Limb (tissue), 2 donors: ENCODE measurements around the gene SMIM36.
A peak's percentile ranks its signal among the peaks of the same experiment; 100 is the strongest.
"Not testable (repeated sequence)": the region's sequence is repeated elsewhere in the genome, so short reads cannot be mapped to it uniquely, and the experiment has no call there.

Experiments
- DNase-seq, 2 donors: peaks; one replicate each; pipeline ENCODE4 v3.0.0-alpha.2; 2016; ENCODE audit errors: extremely low spot score in 2 of 2

Gene SMIM36

GRCh38 chr17:55435408-55435807, 75.8 kb downstream of the SMIM36 start:
- no peak for DNase-seq

DNA sequence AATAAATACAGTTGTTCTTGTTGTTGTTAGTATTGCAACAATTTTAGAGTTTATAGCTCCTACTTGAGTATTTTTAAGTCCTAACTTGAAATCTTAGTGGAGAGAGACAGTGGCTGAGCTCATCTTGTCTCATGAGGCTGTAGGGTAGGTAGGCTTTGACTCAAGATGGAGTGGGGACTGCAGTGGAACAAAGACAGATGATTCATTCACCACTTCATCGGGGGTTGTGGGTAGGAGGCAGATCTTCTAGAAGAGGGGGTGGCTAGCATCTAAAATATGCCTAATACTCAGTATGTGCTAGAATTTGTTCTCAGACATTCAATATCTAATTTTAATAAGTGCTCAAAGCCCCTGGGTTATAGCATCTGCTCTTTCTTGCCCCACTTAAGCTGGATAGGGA, 76.5 kb downstream of the SMIM36 start:
- no peak for DNase-seq

- no peak for DNase-seq
Measured at GRCh38 chr17:55433629-55434422, 77.4 kb downstream of the SMIM36 start.

DNA sequence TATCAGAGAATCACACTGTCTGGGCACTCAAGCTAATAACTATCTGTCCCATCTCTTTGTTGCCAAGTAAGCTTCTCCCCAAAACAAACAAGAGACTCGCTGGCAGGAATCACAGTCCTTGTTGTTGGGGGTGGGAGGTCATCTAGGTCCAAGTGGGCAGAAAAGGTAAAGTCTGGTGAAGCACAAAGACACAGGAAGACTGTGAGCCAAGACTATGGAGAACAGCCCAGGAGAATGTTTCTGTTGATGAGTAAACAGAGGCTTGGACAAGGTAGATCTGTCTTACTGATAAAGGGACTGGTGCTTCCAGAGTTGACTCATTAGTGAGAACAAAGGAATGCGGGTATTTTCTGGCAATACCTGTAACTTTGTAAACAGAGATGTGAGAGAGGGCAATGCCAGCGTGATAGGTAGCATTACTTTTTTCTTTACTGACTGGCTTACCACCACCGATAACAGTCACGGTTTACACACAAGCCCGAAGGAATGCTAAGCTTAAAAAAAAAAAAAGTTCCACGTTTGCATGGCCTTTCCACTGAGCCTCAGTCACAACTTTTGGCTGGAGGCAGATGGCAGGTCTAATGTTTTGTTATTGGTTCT, 78.1 kb downstream of the SMIM36 start:
- DNase-seq = no peak

DNA sequence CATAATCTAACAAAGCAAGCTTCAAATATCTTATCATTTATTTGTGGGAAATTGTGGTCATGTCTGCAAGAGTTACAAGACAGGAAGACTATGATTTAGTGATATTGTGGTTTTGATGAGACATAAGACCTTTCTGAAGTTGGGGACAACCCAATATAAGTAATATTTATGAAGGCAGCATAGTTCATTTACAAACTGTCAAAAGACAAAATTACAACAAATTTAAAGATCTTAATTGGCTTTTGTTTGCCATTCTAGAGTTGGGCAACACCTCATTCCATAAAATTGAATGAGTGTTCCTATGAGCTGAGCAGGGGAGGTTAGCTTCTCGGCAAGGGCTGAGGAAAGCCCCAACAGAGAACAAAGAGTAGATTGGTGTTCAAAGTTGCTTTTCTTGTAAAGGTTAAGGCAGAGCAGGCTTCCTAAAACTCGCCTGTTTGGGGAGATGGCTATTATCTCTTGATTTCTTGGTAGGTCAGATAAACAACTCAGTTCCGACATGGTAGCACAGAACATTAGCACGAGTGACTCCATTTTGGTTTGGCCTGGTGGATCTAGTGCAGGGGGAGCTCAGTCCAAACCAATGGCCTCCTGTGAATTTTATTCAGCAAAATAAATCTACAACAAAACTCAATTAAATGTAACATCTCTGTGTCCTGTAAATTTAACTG, 78.8 kb downstream of the SMIM36 start:
- no peak for DNase-seq

GRCh38 chr17:55431914-55432313, 79.3 kb downstream of the SMIM36 start:
- DNase-seq = not testable (repeated sequence)

- no peak for DNase-seq
Measured at GRCh38 chr17:55430541-55431288, 80.5 kb downstream of the SMIM36 start.

- no peak for DNase-seq
Measured at GRCh38 chr17:55427587-55427882, 83.7 kb downstream of the SMIM36 start.

- DNase-seq = no peak
Measured at GRCh38 chr17:55426851-55427586, 84.2 kb downstream of the SMIM36 start.

DNA sequence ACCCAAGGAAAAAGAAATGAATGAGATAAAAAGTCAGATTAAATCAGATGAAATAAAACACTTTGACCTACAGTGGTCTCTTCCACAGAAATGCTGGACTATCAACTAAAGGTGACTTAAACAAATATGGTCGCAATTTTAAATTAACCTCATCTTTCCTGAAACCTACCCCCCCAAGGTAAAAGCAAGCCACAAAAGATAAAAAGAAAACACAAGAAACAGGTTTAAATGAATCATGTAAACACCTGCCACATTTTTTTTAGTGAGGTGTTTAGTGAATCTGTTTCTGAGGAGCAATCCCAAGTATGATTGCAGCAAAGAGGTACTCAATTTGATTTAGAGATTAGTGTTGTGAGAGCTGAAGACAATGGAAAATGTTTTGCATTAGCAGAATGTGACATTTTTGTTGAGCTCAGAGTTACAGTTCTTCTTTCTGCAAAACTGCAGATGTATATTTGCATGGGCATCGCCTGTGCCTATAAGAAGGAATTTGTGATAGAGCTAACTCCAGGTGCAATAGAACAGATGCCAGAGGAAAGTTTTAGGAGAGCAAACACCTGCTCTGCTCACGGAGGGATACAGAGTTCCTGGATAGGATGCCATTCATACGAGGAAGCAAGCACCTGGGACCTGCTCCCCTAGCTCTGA, 86.2 kb downstream of the SMIM36 start:
- DNase-seq = no peak

GRCh38 chr17:55423535-55423934, 87.7 kb downstream of the SMIM36 start:
- no peak for DNase-seq

DNA sequence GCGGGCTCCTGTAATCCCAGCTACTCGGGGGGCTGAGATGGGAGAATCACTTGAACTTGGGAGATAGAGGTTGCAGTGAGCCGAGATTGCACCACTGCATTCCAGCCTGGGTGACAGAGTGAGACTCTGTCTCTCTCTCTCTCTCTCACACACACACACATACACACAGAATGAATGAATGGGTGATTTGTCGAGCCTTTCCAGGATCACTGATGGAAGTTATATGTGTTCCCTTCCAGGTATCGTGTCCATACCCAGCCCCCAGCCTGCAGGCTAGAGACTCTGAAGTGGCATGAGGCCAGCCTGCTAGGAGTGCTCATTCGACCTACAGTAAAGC, 88.5 kb downstream of the SMIM36 start:
- DNase-seq = not testable (repeated sequence)

DNA sequence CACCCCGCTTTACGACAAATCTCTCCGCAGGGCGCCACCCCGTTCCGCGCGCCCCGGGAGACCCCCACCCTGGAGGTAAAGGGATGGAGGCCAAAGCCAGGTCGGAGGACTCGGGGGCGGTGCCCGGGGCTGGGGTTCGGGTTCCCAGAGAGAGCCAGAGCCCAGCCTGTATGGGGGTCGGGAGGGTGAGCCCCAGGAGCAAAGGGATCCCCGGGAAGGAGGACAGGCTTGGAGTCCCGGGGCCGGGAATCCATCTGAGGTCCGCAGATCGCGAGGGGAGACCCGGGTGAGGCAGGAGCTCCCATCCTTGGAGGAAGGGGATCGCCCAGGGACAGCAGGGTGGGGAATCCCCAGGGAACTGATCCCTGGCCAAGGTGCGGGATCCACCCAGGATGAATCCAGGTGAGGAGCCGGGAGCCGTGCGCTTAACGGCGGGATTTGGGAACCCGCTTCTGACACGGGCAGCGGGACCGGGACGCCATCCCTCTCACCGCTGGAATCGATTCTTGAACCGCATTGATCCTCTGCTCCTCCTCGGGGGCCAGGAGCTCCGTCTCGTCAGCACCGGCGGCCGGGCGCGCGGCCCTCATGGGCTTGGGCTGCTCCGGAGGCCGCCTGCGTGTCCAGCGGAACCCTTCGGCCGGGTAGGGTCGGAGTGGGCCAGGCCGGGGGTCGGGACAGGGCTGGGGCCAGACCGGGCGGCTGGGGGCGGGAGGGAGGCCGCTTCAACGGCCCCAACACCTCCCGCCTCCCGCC, 89.9 kb downstream of the SMIM36 start, which contains the start of gene MMD:
Gene MMD, minus strand, starts transcription at position 657 of the 756 bp plus-strand sequence. Its CDS starts 140 bp downstream, at position 517.
- DNase-seq = no peak

GRCh38 chr17:55420776-55421178, 90.5 kb downstream of the SMIM36 start:
- DNase-seq = peak in 1 of 2 donors; percentile 70

GRCh38 chr17:55420067-55420775, 91.0 kb downstream of the SMIM36 start:
- no peak for DNase-seq

- DNase-seq = no peak
Measured at GRCh38 chr17:55418369-55419268, 92.6 kb downstream of the SMIM36 start.

- no peak for DNase-seq
Measured at GRCh38 chr17:55417411-55418268, 93.6 kb downstream of the SMIM36 start.
